HCT116 (cell line): ENCODE measurements around the gene TMEM169. TPM values are rescaled to one million over a fixed set of nuclear protein-coding genes. Genes with fewer than 3 reads are reported as not detected.

ENCODE experiments used
- ATAC-seq: fragments of 200-7000 bp; cut with Tn5 transposase; 2 replicates; pipeline ENCODE4 v1.9.1; 2020; ENCODE audit warnings: mild to moderate bottlenecking, moderate library complexity
- BruUV-seq: library from RNA; stranded (reverse); fragments of 400-500 nt; replicated peaks from 2 replicates; lab custom pipeline; 2021; lab: Mats Ljungman, UMichigan
- CTCF ChIA-PET: fragments of 300-600 bp; sonication (Branson Sonifier 250); formaldehyde crosslinking; loops from one replicate; lab custom pipeline; 2021; ENCODE audit warnings: antibody characterized with exemption; lab: Charles Lee
- POLR2A ChIA-PET: fragments of 300-600, 350-600 bp; sonication (Branson Sonifier 250); formaldehyde crosslinking; loops from one replicate; lab custom pipeline; 2021; ENCODE audit warnings: antibody characterized with exemption; lab: Charles Lee
- RAD21 ChIA-PET, 2 experiments: fragments of 300-600 bp; sonication (Branson Sonifier 250); formaldehyde crosslinking; loops; one replicate each; lab custom pipeline; 2023; ENCODE audit warnings: low total read pairs in 2 of 2; ENCODE audit not compliant: uncharacterized antibody in 2 of 2, unreplicated experiment in 2 of 2, low non-redundant PET in 1 of 2; lab: Charles Lee
- DNase-seq: peaks from one replicate; pipeline ENCODE4 v3.0.0-alpha.2; 2010; ENCODE audit warnings: low read depth, low spot score
- H2AFZ ChIP-seq: fragments of 200-600 bp; shearing (Covaris generic), sonication (generic); 2 replicates; pipeline ENCODE4 v1.6.1; 2017; ENCODE audit warnings: low read depth, mixed run types, mixed read lengths, antibody characterized with exemption, low read length; ENCODE audit not compliant: poor library complexity, severe bottlenecking
- H3K27ac ChIP-seq: 2 replicates; pipeline ENCODE4 v1.5.1; 2012; ENCODE audit warnings: low read depth, low read length
- H3K27me3 ChIP-seq: fragments of 200-600 bp; sonication (generic); 2 replicates; pipeline ENCODE4 v1.6.1; 2016; ENCODE audit warnings: mixed run types, low read length, mixed read lengths; ENCODE audit not compliant: insufficient read depth
- H3K36me3 ChIP-seq, 2 experiments: fragments of 200-500 bp in 1 of 2; fragments of 200-600 bp in 1 of 2; sonication (Bioruptor generic) in 1 of 2; sonication (generic) in 1 of 2; 2 replicates each; pipeline versions ENCODE4 v1.5.1 to v1.6.1; 2014 to 2016; ENCODE audit warnings: low read length in 2 of 2, inconsistent platforms in 1 of 2, mixed read lengths in 1 of 2, mixed run types in 1 of 2; ENCODE audit not compliant: insufficient read depth in 2 of 2, control insufficient read depth in 1 of 2
- H3K4me1 ChIP-seq, 2 experiments: fragments of 200-600 bp in 1 of 2; sonication (generic) in 1 of 2; 2 replicates each; pipeline versions ENCODE4 v1.5.1 to v1.6.1; 2012 to 2017; ENCODE audit warnings: low read length in 2 of 2, inconsistent platforms in 1 of 2, mild to moderate bottlenecking in 1 of 2, mixed read lengths in 1 of 2, mixed run types in 1 of 2, moderate library complexity in 1 of 2; ENCODE audit not compliant: insufficient read depth in 2 of 2, control insufficient read depth in 1 of 2
- H3K4me2 ChIP-seq: fragments of 200-600 bp; sonication (generic); 2 replicates; pipeline ENCODE4 v1.6.1; 2017; ENCODE audit warnings: mixed run types, low read length, mixed read lengths
- H3K4me3 ChIP-seq, 2 experiments: fragments of 200-600 bp in 1 of 2; sonication (generic) in 1 of 2; replicated peaks in 1 of 2; 2 replicates each; pipeline ENCODE4 v1.5.1; 2011 to 2016; ENCODE audit warnings: low read length in 2 of 2, control low read depth in 1 of 2, low read depth in 1 of 2, mild to moderate bottlenecking in 1 of 2, mixed read lengths in 1 of 2, mixed run types in 1 of 2
- H3K79me2 ChIP-seq: fragments of 200-600 bp; sonication (generic); 2 replicates; pipeline ENCODE4 v1.6.1; 2017; ENCODE audit warnings: mild to moderate bottlenecking, mixed run types, low read length, moderate library complexity, mixed read lengths; ENCODE audit not compliant: insufficient read depth
- H3K9ac ChIP-seq: fragments of 200-600 bp; sonication (generic); 2 replicates; pipeline ENCODE4 v1.6.1; 2016; ENCODE audit warnings: low read length, mixed read lengths
- H3K9me2 ChIP-seq: fragments of 200-600 bp; sonication (generic), shearing (Covaris generic); 2 replicates; pipeline ENCODE4 v1.6.1; 2017; ENCODE audit warnings: mixed run types, mild to moderate bottlenecking, moderate library complexity; ENCODE audit not compliant: insufficient read depth
- H3K9me3 ChIP-seq, 2 experiments: fragments of 200-500 bp in 1 of 2; fragments of 200-600 bp in 1 of 2; sonication (Bioruptor generic) in 1 of 2; sonication (generic) in 1 of 2; 2 replicates each; pipeline ENCODE4 v1.6.1; 2014 to 2017; ENCODE audit warnings: low read length in 2 of 2, mixed read lengths in 2 of 2, inconsistent platforms in 1 of 2, low read depth in 1 of 2, mild to moderate bottlenecking in 1 of 2, mixed run types in 1 of 2, moderate library complexity in 1 of 2; ENCODE audit not compliant: control insufficient read depth in 1 of 2, insufficient read depth in 1 of 2
- H4K20me1 ChIP-seq: fragments of 200-600 bp; sonication (generic), shearing (Covaris generic); 2 replicates; pipeline ENCODE4 v1.6.1; 2017; ENCODE audit warnings: mixed run types, mild to moderate bottlenecking, moderate library complexity; ENCODE audit not compliant: insufficient read depth
- EZH2 ChIP-seq: fragments of 200-600 bp; sonication (generic); IDR thresholded peaks from 2 replicates; pipeline ENCODE4 v1.6.1; 2017; ENCODE audit warnings: antibody characterized with exemption, mixed run types
- EZH2phosphoT487 ChIP-seq: fragments of 200-600 bp; IDR thresholded peaks from 2 replicates; pipeline ENCODE4 v1.6.1; 2018; ENCODE audit warnings: antibody characterized with exemption, borderline replicate concordance
- FOSL1 ChIP-seq: IDR thresholded peaks from 2 replicates; pipeline ENCODE4 v1.6.1; 2012; ENCODE audit warnings: low read depth
- MAX ChIP-seq: IDR thresholded peaks from 2 replicates; pipeline ENCODE4 v1.6.1; 2012
- POLR2A ChIP-seq: IDR thresholded peaks from 2 replicates; pipeline ENCODE4 v1.7.0; 2011; ENCODE audit warnings: borderline replicate concordance; ENCODE audit not compliant: insufficient read depth, insufficient read length; ENCODE audit errors: extremely low read depth
- POLR2AphosphoS5 ChIP-seq: IDR thresholded peaks from 2 replicates; pipeline ENCODE4 v1.6.1; 2011; ENCODE audit warnings: mild to moderate bottlenecking, low read depth, low read length, moderate library complexity
- RAD21 ChIP-seq: IDR thresholded peaks from 2 replicates; pipeline ENCODE4 v1.6.1; 2012; ENCODE audit warnings: low read depth, mild to moderate bottlenecking
- REST ChIP-seq: IDR thresholded peaks from 2 replicates; pipeline ENCODE4 v1.6.1; 2012; ENCODE audit warnings: low read depth
- SIN3A ChIP-seq: IDR thresholded peaks from 2 replicates; pipeline ENCODE4 v1.6.1; 2012; ENCODE audit warnings: low read depth
- SP1 ChIP-seq: IDR thresholded peaks from 2 replicates; pipeline ENCODE4 v1.6.1; 2012; ENCODE audit warnings: low read depth
- SRF ChIP-seq: IDR thresholded peaks from 2 replicates; pipeline ENCODE4 v1.6.1; 2012; ENCODE audit warnings: low read depth
- TCF7L2 ChIP-seq: IDR thresholded peaks from 2 replicates; pipeline ENCODE4 v1.7.0; 2011; ENCODE audit warnings: borderline replicate concordance, inconsistent platforms; ENCODE audit not compliant: insufficient read depth, insufficient read length; ENCODE audit errors: extremely low read depth
- ZBTB33 ChIP-seq: IDR thresholded peaks from 2 replicates; pipeline ENCODE4 v1.6.1; 2011; ENCODE audit warnings: mild to moderate bottlenecking, low read length, moderate library complexity; ENCODE audit not compliant: insufficient replicate concordance; ENCODE audit errors: extremely low read depth
- intact Hi-C: fragments of 100-400 bp; cut with micrococcal nuclease; formaldehyde crosslinking; loops from 2 replicates; pipeline ENCODE4 v1.10.0; 2022
- total RNA-seq: library from RNA; stranded (reverse); gene quantifications from one replicate; pipeline ENCODE4 v1.2.1, GENCODE V29; 2021; ENCODE audit not compliant: unreplicated experiment
- TF ChIP-seq, protein P1 (sequence below): IDR thresholded peaks from 2 replicates; pipeline ENCODE4 v1.6.1; 2012
- TF ChIP-seq, protein P2 (sequence below), 3 experiments: fragments of 200-600 bp in 1 of 3; sonication (generic) in 1 of 3; IDR thresholded peaks in 2 of 3; conservative IDR thresholded peaks in 1 of 3; 2 replicates each; pipeline ENCODE4 v1.5.1; 2012 to 2017; ENCODE audit warnings: low read depth in 2 of 3, low read length in 2 of 3, antibody characterized with exemption in 1 of 3, borderline replicate concordance in 1 of 3, control low read depth in 1 of 3, mild to moderate bottlenecking in 1 of 3, mixed read lengths in 1 of 3, mixed run types in 1 of 3, moderate library complexity in 1 of 3; ENCODE audit not compliant: insufficient read depth in 1 of 3

The TMEM169 gene
- total RNA-seq, 1 experiment from 2014 or later = 0.42 TPM

GRCh38 chr2:216144372-216144771, 62.7 kb downstream of the TMEM169 start (continued):
- TF ChIP-seq MAX = no peak
- no peak for TF ChIP-seq FOSL1
- TF ChIP-seq, protein P1, sequence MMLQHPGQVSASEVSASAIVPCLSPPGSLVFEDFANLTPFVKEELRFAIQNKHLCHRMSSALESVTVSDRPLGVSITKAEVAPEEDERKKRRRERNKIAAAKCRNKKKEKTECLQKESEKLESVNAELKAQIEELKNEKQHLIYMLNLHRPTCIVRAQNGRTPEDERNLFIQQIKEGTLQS = no peak
- TF ChIP-seq RAD21 = no peak
- TF ChIP-seq, all 23 proteins: peak for 0

GRCh38 chr2:216144857-216145256, 63.1 kb downstream of the TMEM169 start:
- no TSS peak for BruUV-seq
- Histone ChIP-seq H3K36me3 (peaks cover 75 to 77% of the 10 kb centered on the region in 2 experiments), H3K27ac (no peak overlapping the region), H3K27me3 (no peaks in the 10 kb centered on the region), H3K9ac (no peak overlapping the region), H3K9me2 (no peaks in the 10 kb centered on the region), H2AFZ (no peak overlapping the region), H4K20me1 (peaks cover 19% of the 10 kb centered on the region; the same call in 1 of the 2 replicates), H3K4me3 (no peak overlapping the region), H3K9me3 (no peaks in the 10 kb centered on the region), H3K4me2 (no peak overlapping the region), H3K79me2 (peaks cover 94% of the 10 kb centered on the region), H3K4me1 (no peaks in the 10 kb centered on the region)
- ChIA-PET CTCF (interaction anchor here (1.4 kb wide), 1 partner anchor 30 kb away, joined by 4 read pairs; no protein-coding TSS in a partner anchor), POLR2A (no interaction called here), RAD21 (no interaction called here)
- ATAC-seq (no peak), DNase-seq (no peak)
- intact Hi-C loops = no loop called here
- TF ChIP-seq SP1 (no peak), POLR2AphosphoS5 (no peak), EZH2 (no peak), EZH2phosphoT487 (no peak), SRF (no peak), SIN3A (no peak), REST (no peak), TCF7L2 (no peak), POLR2A (no peak), ZBTB33 (no peak)
- TF ChIP-seq, protein P2, sequence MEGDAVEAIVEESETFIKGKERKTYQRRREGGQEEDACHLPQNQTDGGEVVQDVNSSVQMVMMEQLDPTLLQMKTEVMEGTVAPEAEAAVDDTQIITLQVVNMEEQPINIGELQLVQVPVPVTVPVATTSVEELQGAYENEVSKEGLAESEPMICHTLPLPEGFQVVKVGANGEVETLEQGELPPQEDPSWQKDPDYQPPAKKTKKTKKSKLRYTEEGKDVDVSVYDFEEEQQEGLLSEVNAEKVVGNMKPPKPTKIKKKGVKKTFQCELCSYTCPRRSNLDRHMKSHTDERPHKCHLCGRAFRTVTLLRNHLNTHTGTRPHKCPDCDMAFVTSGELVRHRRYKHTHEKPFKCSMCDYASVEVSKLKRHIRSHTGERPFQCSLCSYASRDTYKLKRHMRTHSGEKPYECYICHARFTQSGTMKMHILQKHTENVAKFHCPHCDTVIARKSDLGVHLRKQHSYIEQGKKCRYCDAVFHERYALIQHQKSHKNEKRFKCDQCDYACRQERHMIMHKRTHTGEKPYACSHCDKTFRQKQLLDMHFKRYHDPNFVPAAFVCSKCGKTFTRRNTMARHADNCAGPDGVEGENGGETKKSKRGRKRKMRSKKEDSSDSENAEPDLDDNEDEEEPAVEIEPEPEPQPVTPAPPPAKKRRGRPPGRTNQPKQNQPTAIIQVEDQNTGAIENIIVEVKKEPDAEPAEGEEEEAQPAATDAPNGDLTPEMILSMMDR (IDR thresholded peaks at IDR 0.05 in 2 of 3, conservative IDR thresholded peaks at IDR 0.05 in 1 of 3; ENCODE audit: borderline replicate concordance in 1 of 3, insufficient read depth in 1 of 3, low read depth in 2 of 3, low read length in 2 of 3) = no peak
- TF ChIP-seq, protein P1 = no peak
